NCI-H1436 treated with DMSO at 0.1 percent for 48 hours (cell line): ENCODE measurements around the gene LGALS9B.
"Not testable (repeated sequence)": the region's sequence is repeated elsewhere in the genome, so short reads cannot be mapped to it uniquely, and the experiment has no call there.

Experiments used
- DNase-seq: peaks from one replicate; lab custom pipeline; 2025; lab: John Stamatoyannopoulos, UW

The LGALS9B gene

GRCh38 chr17:20466999-20467398 is 340 bp downstream of the LGALS9B start:
- not testable (repeated sequence) for DNase-seq

- DNase-seq = not testable (repeated sequence)
Measured at GRCh38 chr17:20466553-20466952, 786 bp downstream of the LGALS9B start.

- not testable (repeated sequence) for DNase-seq
Measured at GRCh38 chr17:20465535-20465934, 1.8 kb downstream of the LGALS9B start.

GRCh38 chr17:20464854-20465414 is 2.4 kb downstream of the LGALS9B start:
- DNase-seq = not testable (repeated sequence)

GRCh38 chr17:20462158-20462557 is 5.2 kb downstream of the LGALS9B start:
- not testable (repeated sequence) for DNase-seq

- not testable (repeated sequence) for DNase-seq
Measured at GRCh38 chr17:20457848-20458381, 9.4 kb downstream of the LGALS9B start.

GRCh38 chr17:20455106-20455505 is 12.2 kb downstream of the LGALS9B start:
- not testable (repeated sequence) for DNase-seq

- DNase-seq = not testable (repeated sequence)
Measured at GRCh38 chr17:20453820-20454434, 13.4 kb downstream of the LGALS9B start.

GRCh38 chr17:20450852-20451251 is 16.5 kb downstream of the LGALS9B start:
- not testable (repeated sequence) for DNase-seq

- not testable (repeated sequence) for DNase-seq
Measured at GRCh38 chr17:20447534-20448321, 19.6 kb downstream of the LGALS9B start.

- DNase-seq = not testable (repeated sequence)
Measured at GRCh38 chr17:20446895-20447294, 20.4 kb downstream of the LGALS9B start.

GRCh38 chr17:20444581-20445236 is 22.6 kb downstream of the LGALS9B start:
- DNase-seq = not testable (repeated sequence)

GRCh38 chr17:20444173-20444572 is 23.2 kb downstream of the LGALS9B start:
- not testable (repeated sequence) for DNase-seq

GRCh38 chr17:20443632-20444031 is 23.7 kb downstream of the LGALS9B start:
- DNase-seq = not testable (repeated sequence)

GRCh38 chr17:20440665-20441064 is 26.7 kb downstream of the LGALS9B start:
- DNase-seq = not testable (repeated sequence)

GRCh38 chr17:20435166-20435565 is 32.2 kb downstream of the LGALS9B start:
- not testable (repeated sequence) for DNase-seq

- not testable (repeated sequence) for DNase-seq
Measured at GRCh38 chr17:20433382-20433781, 34.0 kb downstream of the LGALS9B start.

GRCh38 chr17:20427264-20427663 is 40.1 kb downstream of the LGALS9B start:
- not testable (repeated sequence) for DNase-seq

GRCh38 chr17:20422826-20423225 is 44.5 kb downstream of the LGALS9B start:
- not testable (repeated sequence) for DNase-seq

GRCh38 chr17:20418838-20419237 is 48.5 kb downstream of the LGALS9B start:
- DNase-seq = not testable (repeated sequence)

GRCh38 chr17:20417492-20418080 is 49.8 kb downstream of the LGALS9B start:
- DNase-seq = not testable (repeated sequence)
